Testis (tissue), 2 donors: ENCODE data around the gene DYNLL1.

ENCODE experiments used
- POLR2A ChIP-seq: fragments of 450-650 bp; IDR thresholded peaks from one replicate; pipeline ENCODE4 v1.6.1; 2017; ENCODE audit warnings: antibody characterized with exemption, mild to moderate bottlenecking, moderate library complexity
- TF ChIP-seq, protein P1 (sequence below), 3 experiments: fragments of 450-650 bp in 2 of 3; fragments of 200-600 bp in 1 of 3; sonication (generic) in 1 of 3; IDR thresholded peaks; one replicate each; pipeline ENCODE4 v1.5.1; 2016 to 2019; ENCODE audit warnings: antibody characterized with exemption in 3 of 3, mild to moderate bottlenecking in 2 of 3, moderate library complexity in 1 of 3

DNA sequence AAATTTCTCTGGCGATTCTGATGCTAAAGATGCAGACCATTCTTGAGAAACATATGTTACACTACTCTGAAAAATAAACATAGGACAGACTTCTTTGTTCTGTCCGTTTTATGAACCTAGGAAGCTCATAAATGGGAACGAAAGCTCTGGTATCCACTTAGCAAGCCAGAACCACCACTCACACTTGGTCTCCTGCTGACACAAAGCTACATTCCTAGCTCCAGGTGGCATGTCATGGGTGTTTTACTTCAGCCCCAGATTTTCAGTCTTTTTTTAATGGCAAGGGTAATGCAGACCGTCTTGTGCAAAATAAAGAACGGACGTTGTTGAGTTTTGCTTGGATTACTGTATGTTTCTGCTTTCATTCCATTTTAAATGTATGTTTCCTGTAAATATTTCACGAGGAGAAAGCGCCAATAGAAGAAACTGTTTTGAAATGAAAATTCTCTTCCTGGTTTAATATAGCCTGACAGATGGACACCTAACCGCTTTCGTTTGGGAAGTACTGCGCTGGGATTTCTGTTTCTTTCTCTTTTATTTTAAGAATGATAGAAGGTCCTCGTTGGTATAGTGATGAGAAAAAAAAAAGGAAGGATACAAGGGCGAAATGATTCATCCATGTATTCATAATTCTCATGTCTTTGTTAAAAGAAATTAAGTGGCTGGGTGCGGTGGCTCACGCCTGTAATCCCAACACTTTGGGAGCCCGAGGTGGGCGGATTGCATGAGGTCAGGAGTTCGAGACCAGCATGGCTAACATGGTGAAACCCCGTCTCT is 33.9 kb downstream of the DYNLL1 start:
- TF ChIP-seq, protein P1, sequence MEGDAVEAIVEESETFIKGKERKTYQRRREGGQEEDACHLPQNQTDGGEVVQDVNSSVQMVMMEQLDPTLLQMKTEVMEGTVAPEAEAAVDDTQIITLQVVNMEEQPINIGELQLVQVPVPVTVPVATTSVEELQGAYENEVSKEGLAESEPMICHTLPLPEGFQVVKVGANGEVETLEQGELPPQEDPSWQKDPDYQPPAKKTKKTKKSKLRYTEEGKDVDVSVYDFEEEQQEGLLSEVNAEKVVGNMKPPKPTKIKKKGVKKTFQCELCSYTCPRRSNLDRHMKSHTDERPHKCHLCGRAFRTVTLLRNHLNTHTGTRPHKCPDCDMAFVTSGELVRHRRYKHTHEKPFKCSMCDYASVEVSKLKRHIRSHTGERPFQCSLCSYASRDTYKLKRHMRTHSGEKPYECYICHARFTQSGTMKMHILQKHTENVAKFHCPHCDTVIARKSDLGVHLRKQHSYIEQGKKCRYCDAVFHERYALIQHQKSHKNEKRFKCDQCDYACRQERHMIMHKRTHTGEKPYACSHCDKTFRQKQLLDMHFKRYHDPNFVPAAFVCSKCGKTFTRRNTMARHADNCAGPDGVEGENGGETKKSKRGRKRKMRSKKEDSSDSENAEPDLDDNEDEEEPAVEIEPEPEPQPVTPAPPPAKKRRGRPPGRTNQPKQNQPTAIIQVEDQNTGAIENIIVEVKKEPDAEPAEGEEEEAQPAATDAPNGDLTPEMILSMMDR (IDR thresholded peaks at IDR 0.05), result no peak
- TF ChIP-seq POLR2A, result no peak
